Stimulated activated naive CD4-positive, alpha-beta T cell treated with Interleukin-2 at 50 U/mL for 16 hours (primary cell): Measurements from ENCODE around the gene AKIRIN1.
"Not testable (repeated sequence)": the region's sequence is repeated elsewhere in the genome, so short reads cannot be mapped to it uniquely, and the experiment has no call there.

Experiments
- DNase-seq: peaks from one replicate; lab custom pipeline; 2025; lab: John Stamatoyannopoulos, UW

AKIRIN1 gene, protein sequence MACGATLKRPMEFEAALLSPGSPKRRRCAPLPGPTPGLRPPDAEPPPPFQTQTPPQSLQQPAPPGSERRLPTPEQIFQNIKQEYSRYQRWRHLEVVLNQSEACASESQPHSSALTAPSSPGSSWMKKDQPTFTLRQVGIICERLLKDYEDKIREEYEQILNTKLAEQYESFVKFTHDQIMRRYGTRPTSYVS

GRCh38 chr1:38990738-38991637, at the start of gene AKIRIN1:
AKIRIN1 (plus strand) TSS chr1:38991276; CDS start chr1:38991381, 105 bp downstream.
- DNase-seq = peak; percentile 96

GRCh38 chr1:38941527-38942019, 49.5 kb upstream of the AKIRIN1 start, which contains the start of gene RHBDL2:
RHBDL2 (minus strand) TSS chr1:38941830; CDS start chr1:38919212, 22,618 bp downstream.
- no peak for DNase-seq

DNA sequence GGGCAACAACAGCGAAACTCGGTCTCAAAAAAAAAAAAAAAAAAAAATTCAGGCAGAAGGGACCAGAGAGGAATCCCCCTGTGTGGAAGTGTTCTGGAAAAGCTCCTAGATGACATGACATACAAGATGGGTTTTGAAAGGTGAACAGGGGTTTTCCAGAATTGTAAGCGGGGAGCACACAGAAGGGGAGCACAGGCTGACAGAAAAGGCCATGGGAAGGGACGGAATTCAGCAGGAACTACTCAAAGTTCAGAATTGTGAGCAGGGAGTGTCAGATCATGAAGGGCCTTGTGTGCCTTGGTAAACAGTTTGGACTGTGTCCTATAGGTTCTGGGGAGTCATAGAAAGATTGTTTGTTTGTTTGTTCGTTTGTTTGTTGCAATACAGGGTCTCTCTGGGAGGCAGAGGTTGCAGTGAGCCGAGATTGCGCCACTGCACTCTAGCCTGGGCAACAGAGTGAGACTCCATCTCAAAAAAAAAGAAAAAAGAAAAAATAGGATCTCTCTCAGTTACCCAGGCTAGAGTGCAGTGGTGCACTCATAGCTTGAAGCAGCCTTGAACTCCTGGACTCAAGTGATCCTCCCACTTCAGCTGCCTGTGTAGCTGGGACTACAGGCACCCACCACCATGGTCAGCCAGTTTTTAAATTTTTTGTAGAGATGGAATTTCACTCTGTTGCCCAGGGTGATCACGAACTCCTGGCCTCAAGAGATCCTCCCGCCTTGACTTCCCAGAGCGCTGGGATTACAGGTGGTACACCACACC, 48.2 kb upstream of the AKIRIN1 start:
- DNase-seq = no peak

DNA sequence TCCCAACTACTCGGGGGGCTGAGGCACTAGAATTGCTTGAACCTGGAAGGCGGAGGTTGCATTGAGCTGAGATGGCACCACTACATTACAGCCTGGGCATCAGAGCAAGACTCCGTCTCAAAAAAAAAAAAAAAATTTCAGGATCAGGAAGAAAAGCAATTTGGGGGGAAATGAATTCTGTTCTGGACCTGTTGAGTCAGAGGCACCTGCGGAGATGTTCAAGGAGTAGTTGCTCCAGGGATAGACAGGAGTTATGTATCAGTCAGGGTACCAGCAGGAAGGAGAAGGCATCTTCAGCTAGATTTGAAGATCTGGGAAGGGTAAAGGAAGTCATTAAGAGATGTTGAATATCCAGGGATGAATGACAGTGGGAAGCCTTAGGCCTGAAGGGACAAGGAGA, 46.5 kb upstream of the AKIRIN1 start:
- no peak for DNase-seq

GRCh38 chr1:38950553-38950952, 40.5 kb upstream of the AKIRIN1 start:
- no peak for DNase-seq

DNA sequence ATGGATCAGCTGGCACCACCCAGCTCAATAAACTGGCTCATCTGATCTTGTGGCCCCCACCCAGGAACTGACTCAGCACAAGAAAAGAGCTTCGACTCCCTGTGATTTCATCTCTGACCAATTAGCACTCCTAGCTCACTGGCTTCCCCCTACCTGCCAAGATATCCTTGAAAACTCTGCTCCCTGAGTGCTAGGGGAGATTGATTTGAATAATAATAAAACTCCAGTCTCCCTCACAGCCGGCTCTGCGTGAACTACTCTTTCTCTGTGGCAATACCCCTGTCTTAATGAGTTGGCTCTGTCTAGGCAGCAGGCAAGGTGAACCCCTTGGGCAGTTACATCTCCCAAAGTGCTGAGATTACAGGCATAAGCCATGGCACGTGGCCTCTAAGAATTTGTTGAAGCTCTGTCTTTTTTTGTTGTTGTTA, 37.6 kb upstream of the AKIRIN1 start:
- DNase-seq = no peak

- no peak for DNase-seq
These were observed 32.1 kb upstream of the AKIRIN1 start for GRCh38 chr1:38958967-38959366.

DNA sequence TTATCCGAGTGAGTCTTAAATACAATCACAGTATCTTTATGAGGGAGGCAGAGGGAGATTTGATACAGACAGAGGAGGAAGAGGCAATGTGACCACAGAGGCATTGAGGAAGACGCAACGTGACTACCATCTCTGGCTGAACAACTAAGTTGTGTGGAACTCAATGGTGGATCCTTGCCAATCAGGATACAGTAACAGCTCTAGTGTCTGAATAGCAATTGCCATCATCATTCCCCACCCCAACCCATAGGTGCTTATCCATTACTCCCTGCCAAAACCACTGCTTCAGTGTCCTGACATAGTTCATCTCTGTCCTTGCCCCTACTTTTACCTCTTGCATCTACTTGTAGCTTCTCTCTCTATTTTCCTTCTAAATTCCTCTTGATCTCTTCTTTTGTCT, 29.0 kb upstream of the AKIRIN1 start:
- DNase-seq = no peak

GRCh38 chr1:38962560-38962959, 28.5 kb upstream of the AKIRIN1 start:
- DNase-seq = no peak

- no peak for DNase-seq
These were observed 26.9 kb upstream of the AKIRIN1 start for GRCh38 chr1:38964140-38964548.

DNA sequence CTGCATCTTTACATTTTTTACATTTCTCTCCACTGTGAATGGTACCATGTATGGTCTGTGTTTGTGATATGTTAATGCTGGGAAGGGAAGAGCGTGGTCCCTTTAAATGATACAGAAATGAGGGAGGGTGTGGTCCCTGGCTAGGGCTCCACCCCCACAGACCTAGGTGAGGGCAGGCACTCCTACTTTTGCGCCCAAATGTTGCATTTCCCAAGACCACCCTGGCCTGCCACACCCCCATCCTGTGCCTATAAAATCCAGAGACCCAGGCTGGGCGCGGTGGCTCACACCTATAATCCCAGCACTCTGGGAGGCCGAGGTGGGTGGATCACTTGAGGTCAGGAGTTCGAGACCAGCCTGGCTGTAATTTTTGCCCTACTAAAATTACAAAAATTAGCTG, 17.9 kb upstream of the AKIRIN1 start:
- not testable (repeated sequence) for DNase-seq

GRCh38 chr1:38973659-38974437, 17.2 kb upstream of the AKIRIN1 start:
- DNase-seq = no peak

DNA sequence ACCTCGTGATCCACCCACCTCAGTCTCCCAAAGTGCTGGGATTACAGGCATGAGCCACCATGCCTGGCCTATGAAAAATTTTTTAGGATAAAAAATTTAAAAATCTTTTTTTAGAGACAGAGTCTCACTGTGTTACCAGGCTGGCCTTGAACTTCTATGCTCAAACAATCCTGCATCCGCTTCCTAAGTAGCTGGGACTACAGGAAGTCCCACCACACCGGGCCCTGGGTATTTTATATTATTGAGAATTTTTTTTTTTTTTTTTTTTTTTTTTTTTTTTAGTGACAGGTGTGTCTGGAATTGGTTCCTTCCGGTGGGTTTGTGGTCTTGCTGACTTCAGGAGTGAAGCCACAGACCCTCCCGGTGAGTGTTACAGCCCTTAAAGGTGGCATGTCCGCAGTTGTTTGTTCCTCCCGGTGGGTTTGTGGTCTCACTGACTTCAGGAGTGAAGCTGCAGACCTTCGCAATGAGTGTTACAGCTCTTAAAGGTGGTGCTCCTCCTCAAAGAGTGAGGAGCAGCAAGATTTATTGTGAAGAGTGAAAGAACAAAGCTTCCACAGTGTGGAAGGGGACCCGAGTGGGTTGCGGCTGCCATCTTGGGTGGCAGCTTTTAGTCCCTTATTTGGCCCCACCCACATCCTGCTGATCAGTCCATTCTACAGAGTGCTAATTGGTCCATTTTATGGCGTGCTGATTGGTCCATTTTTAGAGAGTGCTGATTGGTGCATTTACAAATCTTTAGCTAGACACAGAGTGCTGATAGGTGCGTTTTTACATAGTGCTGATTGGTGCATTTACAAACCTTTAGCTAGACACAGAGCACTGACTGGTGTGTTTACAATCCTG, 13.5 kb upstream of the AKIRIN1 start:
- peak; percentile 33 for DNase-seq

GRCh38 chr1:38978245-38978542, 12.9 kb upstream of the AKIRIN1 start:
- not testable (repeated sequence) for DNase-seq

- not testable (repeated sequence) for DNase-seq
These were observed 11.7 kb upstream of the AKIRIN1 start for GRCh38 chr1:38979380-38979779.

GRCh38 chr1:38989979-38990378, 1.1 kb upstream of the AKIRIN1 start:
- no peak for DNase-seq

DNA sequence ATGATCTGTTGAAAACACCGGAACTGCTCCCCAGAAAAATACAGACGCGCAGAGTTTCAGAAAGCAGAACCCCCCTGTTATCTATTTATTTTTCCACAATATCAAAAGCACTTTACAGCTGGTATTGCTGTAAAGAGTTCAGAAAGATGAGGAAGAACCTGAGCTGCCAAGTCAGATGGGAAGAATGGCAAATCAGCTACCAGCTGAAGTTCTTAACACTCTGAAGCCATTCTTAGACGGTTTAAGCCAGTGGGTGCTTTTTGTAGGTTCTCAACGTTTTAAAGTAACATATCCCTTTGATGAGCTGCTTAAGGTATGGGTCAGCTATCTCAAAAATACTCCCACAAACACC, 714 bp upstream of the AKIRIN1 start:
- no peak for DNase-seq

DNA sequence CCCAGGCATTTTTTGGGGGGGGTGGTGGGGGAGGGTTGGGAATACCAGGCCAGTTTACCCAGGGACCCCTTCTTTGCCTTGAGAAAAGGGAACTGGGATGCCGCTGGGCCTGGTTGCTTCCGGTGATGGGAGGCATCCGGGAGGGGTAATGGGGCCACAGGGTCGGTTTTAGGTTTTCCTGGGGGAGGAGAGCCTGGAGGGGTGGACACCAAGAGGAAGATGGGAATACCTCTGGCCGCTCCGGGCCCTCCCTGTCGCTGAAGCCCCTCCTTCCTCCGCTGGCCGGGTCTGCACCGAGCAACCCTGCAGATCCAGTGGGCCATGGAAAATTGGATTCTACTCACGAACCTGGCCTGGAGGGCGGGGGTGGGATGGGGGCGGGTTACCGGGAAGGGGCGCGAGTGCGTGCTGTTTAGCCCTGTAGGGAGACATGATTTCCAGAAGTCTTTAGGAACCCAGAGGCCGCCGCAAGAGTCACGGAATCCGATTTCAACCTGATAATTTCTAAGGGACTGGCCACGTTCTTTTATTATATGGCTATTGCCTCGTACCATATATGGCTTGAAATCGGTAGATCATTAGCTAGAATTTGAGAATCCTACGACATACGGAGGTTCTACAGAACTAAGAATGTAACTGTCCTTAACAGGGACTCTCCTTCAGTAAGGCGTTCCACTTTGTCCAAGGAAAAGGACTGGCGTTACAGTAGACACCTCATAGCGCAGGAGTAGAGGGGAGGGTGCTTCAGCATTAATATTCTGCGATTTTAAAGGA, 749 bp downstream of the AKIRIN1 start:
- DNase-seq = peak; percentile 3

DNA sequence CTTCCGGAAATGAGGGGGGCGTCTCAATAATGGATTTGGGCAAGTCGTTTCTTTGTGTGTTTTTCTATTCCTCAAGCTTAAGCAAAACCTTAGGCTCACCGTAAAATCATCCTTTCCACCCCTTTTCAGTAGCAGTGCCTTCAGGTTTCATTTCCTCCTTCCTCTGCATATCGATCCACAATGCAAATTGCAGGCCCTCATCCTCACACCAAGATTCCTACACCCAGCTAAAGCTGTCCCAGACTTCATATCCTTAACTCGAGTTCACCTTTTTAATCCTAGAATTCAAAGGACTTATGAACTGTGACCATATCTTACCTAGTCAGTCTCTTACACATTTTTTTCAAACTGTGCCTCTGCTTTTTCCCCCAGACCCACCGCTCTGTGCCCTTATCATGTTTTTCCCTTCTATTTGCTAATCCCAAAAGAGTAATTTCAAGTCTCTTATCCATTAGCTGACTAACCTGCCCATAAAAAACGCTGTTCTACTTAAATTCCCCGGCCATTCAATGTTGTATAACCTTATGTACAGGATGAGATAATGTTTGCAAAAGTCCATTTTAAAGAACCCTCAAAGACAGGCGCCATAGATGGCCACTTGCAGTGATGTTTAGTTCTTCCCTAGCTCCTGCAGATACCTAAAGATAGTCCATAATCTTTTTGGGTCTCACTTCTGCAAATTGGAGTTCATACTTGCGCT, 1.5 kb downstream of the AKIRIN1 start:
- no peak for DNase-seq
